Gastroesophageal sphincter (tissue), 4 donors: Measurements from ENCODE around the gene ASB11. TPM values are rescaled to one million over a fixed set of nuclear protein-coding genes. Genes with fewer than 3 reads are reported as not detected.

Experiments used
- ATAC-seq: fragments of 150-250 bp; one replicate; pipeline ENCODE4 v1.9.1; 2016; ENCODE audit warnings: mild to moderate bottlenecking, moderate library complexity
- H3K27ac ChIP-seq, 4 donors: fragments of 200-600 bp; sonication (generic) in 3 of 4; 1 replicate in 3 of 4; 2 replicates in 1 of 4; pipeline ENCODE4 v1.5.1; 2016 to 2019
- H3K27me3 ChIP-seq: fragments of 200-600 bp; sonication (generic); one replicate; pipeline ENCODE4 v1.5.1; 2019
- H3K36me3 ChIP-seq, 2 donors: fragments of 200-600 bp; sonication (generic); one replicate each; pipeline ENCODE4 v1.5.1; 2019; ENCODE audit warnings: control low read depth in 1 of 2
- H3K4me1 ChIP-seq, 3 donors: fragments of 200-600 bp; sonication (generic); 1 replicate in 2 of 3; 2 replicates in 1 of 3; pipeline ENCODE4 v1.5.1; 2016 to 2019; ENCODE audit warnings: control low read depth in 2 of 3
- H3K4me3 ChIP-seq, 2 donors: fragments of 200-600 bp; sonication (generic); one replicate each; pipeline ENCODE4 v1.5.1; 2019; ENCODE audit warnings: mild to moderate bottlenecking in 1 of 2, moderate library complexity in 1 of 2
- H3K9me3 ChIP-seq, 3 donors: fragments of 200-600 bp; sonication (generic); one replicate each; pipeline ENCODE4 v1.5.1; 2017 to 2019; ENCODE audit warnings: control low read depth in 2 of 3
- EP300 ChIP-seq: sonication (generic); formaldehyde crosslinking; IDR thresholded peaks from one replicate; pipeline ENCODE4 v1.6.1; 2017; ENCODE audit warnings: antibody characterized with exemption, mild to moderate bottlenecking
- POLR2A ChIP-seq, 2 donors: fragments of 450-650 bp; IDR thresholded peaks; one replicate each; pipeline ENCODE4 v1.6.1; 2017; ENCODE audit warnings: antibody characterized with exemption in 2 of 2, mild to moderate bottlenecking in 2 of 2, moderate library complexity in 1 of 2
- POLR2AphosphoS5 ChIP-seq: sonication (generic); formaldehyde crosslinking; IDR thresholded peaks from one replicate; pipeline ENCODE4 v1.6.1; 2017; ENCODE audit warnings: antibody characterized with exemption
- WGBS, 2 donors: methylation state at CpG; one replicate each; pipeline ENCODE4 v1.1.5; 2018; ENCODE audit warnings: low coverage in 1 of 2; 5-methylcytosine and 5-hydroxymethylcytosine counted together
- total RNA-seq, 4 donors: library from RNA; depleted of rRNA; stranded (reverse); fragments of >200 nt; gene quantifications; one replicate each; pipeline ENCODE4 v1.1.0, GENCODE V29; 2016
- TF ChIP-seq, protein P1 (sequence below), 4 experiments: fragments of 200-600 bp in 2 of 4; fragments of 450-650 bp in 2 of 4; sonication (generic) in 1 of 4; IDR thresholded peaks; one replicate each; pipeline ENCODE4 v1.5.1; 2017 to 2019; ENCODE audit warnings: antibody characterized with exemption in 4 of 4, mild to moderate bottlenecking in 2 of 4, moderate library complexity in 2 of 4

ASB11 gene
- total RNA-seq, 4 donors from 2014 or later: 0.67 TPM; not detected in 3

DNA sequence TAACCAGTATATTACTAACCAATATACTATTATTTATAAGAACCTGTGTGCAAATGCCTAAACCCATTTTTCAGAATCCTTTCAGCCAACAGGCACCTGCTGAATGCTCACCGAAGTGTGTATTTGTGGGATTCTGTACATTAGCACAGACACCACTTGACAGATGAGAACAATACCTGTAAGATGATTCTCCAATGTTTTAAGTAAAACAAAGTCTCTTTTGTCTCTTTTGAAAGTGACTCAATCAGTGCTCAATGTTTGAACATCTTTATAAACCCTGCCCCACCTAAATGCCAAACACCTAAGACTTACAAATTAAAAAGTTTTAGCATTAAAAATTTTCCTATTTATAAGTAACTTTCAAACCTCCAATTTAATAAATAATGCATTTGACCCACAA, 46.3 kb downstream of the ASB11 start:
- H3K9me3 ChIP-seq: no peaks in the 10 kb centered on the region
- ATAC-seq: no peak
- 60% methylated on average over 1 of the region's 1 CpG; no CpG with 5 or more reads in 1 of the 2 donors for WGBS, 2 donors
- no peak overlapping the region for H3K4me3 ChIP-seq
- no peaks in the 10 kb centered on the region for H3K27me3 ChIP-seq
- H3K36me3 ChIP-seq: no peaks in the 10 kb centered on the region
- no peaks in the 10 kb centered on the region for H3K4me1 ChIP-seq
- no peak overlapping the region for H3K27ac ChIP-seq
- TF ChIP-seq EP300 (no peak), POLR2AphosphoS5 (no peak), POLR2A (IDR thresholded peaks at IDR 0.05) (no peak)
- TF ChIP-seq, protein P1, sequence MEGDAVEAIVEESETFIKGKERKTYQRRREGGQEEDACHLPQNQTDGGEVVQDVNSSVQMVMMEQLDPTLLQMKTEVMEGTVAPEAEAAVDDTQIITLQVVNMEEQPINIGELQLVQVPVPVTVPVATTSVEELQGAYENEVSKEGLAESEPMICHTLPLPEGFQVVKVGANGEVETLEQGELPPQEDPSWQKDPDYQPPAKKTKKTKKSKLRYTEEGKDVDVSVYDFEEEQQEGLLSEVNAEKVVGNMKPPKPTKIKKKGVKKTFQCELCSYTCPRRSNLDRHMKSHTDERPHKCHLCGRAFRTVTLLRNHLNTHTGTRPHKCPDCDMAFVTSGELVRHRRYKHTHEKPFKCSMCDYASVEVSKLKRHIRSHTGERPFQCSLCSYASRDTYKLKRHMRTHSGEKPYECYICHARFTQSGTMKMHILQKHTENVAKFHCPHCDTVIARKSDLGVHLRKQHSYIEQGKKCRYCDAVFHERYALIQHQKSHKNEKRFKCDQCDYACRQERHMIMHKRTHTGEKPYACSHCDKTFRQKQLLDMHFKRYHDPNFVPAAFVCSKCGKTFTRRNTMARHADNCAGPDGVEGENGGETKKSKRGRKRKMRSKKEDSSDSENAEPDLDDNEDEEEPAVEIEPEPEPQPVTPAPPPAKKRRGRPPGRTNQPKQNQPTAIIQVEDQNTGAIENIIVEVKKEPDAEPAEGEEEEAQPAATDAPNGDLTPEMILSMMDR (IDR thresholded peaks at IDR 0.05): no peak

DNA sequence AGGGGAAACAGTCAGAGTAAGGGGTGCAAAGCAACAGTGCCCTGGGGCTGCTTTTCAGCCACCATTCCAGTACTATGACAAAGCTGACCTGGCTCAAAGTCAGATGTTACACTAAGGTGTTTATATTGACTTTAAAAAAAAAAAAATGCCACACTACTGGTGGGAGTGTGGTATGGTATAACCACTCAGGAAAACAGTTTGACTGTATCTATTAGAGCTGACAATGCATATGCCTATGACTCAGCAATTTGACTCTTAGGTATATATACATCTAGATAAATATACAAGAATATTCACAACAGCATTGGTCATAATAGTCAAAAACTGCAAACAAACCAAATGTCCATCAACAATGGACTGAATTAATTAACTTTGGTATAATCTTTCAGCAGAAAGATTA, 60.6 kb downstream of the ASB11 start:
- no peaks in the 10 kb centered on the region for H3K36me3 ChIP-seq
- no peak for TF ChIP-seq EP300
- TF ChIP-seq POLR2AphosphoS5: no peak
- TF ChIP-seq, protein P1 (IDR thresholded peaks at IDR 0.05): no peak
- TF ChIP-seq POLR2A (IDR thresholded peaks at IDR 0.05): no peak
- H3K9me3 ChIP-seq: no peaks in the 10 kb centered on the region
- no peak overlapping the region for H3K27ac ChIP-seq
- ATAC-seq: no peak
- H3K27me3 ChIP-seq: no peaks in the 10 kb centered on the region
- H3K4me1 ChIP-seq: no peaks in the 10 kb centered on the region
- H3K4me3 ChIP-seq: no peak overlapping the region

DNA sequence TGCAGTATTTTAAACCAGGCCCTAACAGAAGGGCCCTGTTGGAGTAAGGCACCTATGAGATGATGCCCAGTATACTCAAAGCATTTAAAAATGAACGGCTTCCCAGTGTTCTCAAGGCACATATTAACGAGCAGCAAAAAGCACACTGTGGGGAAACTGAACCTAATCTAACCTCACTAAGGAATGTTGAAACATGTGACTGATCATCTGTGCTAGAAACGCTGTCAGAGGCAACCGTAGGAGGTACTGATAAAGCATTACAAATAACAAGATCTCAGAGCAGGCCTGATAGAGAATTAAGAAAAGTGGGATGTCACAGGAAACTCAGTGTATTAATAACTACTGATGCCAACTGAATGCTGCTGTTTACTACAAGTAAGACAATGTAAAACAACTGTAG, 69.5 kb downstream of the ASB11 start:
- Histone ChIP-seq H3K36me3 (no peaks in the 10 kb centered on the region), H3K27me3 (no peaks in the 10 kb centered on the region), H3K27ac (no peak overlapping the region), H3K4me1 (no peaks in the 10 kb centered on the region), H3K9me3 (no peaks in the 10 kb centered on the region), H3K4me3 (no peak overlapping the region)
- TF ChIP-seq EP300 (no peak), POLR2AphosphoS5 (no peak), POLR2A (IDR thresholded peaks at IDR 0.05) (no peak)
- TF ChIP-seq, protein P1 (IDR thresholded peaks at IDR 0.05): no peak
- ATAC-seq: no peak
- 49 to 64% methylated on average over 2 to 4 of the region's 4 CpGs for WGBS, 2 donors

DNA sequence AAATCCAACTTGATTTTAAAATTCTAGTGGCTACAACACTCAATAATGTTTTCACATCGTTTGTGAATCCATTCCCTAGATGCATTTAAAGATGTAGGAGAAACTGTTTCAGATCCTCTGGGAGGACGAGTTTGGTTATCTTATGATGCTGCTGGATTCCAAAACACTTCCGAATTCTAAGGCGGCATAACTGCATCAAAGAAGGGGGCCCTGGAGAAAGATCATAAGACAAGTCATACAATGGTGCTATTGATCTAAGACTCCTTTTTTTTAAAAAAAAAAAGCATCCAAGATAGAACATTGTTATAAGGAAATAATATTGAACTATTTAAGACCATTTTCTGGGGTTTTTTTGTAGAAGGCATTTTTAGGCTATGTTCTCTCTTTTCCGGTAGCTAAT, 71.0 kb downstream of the ASB11 start:
- Histone ChIP-seq H3K27me3 (no peaks in the 10 kb centered on the region), H3K4me1 (no peaks in the 10 kb centered on the region), H3K36me3 (no peaks in the 10 kb centered on the region), H3K4me3 (no peak overlapping the region), H3K27ac (no peak overlapping the region), H3K9me3 (no peaks in the 10 kb centered on the region)
- no peak for TF ChIP-seq POLR2AphosphoS5
- no peak for TF ChIP-seq POLR2A (IDR thresholded peaks at IDR 0.05)
- TF ChIP-seq, protein P1 (IDR thresholded peaks at IDR 0.05): no peak
- no peak for TF ChIP-seq EP300
- WGBS, 2 donors: 80 to 98% methylated on average over 5 of the region's 5 CpGs
- no peak for ATAC-seq

DNA sequence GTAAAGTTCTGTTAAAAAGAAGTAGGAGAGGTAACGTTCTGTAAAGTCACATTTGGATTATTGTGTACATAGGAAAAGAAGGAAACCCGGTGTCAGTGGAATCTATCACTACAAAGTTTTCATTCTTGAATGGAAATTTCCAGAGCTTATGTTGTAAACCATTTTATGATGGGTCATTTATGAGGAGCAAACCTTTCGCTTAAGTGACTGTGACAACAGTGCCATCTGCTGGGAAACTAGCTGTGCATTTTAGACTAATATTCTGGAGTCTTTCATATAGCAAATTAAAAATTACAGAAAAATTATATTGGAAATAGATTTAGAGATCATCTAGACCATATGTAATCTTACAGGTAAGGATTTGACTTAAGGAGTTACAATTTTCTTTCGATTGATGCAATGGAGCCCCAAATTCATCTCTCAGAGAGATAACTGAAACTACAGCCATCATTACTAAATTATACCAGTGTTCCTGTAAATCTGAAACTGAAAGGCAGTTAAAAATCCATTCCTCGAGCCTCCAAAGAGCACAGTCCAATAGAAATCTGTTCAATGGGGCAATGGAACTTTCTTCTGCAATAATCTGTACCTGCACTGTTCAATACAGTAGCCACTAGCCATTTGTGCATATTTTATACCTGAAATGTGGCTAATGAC, 72.4 kb downstream of the ASB11 start:
- H3K36me3 ChIP-seq: no peaks in the 10 kb centered on the region
- H3K27me3 ChIP-seq: no peaks in the 10 kb centered on the region
- no peak overlapping the region for H3K27ac ChIP-seq
- H3K4me3 ChIP-seq: no peak overlapping the region
- H3K9me3 ChIP-seq: no peaks in the 10 kb centered on the region
- TF ChIP-seq, protein P1 (IDR thresholded peaks at IDR 0.05): peak in 3 of 4 experiments; percentile 33 to 60 (median 36)
- TF ChIP-seq POLR2AphosphoS5: no peak
- no peak for ATAC-seq
- no peaks in the 10 kb centered on the region for H3K4me1 ChIP-seq
- 2 to 19% methylated on average over 5 of the region's 5 CpGs for WGBS, 2 donors
